Activated naive CD4-positive, alpha-beta T cell treated with anti-CD3 and anti-CD28 coated beads, Interleukin-2, amount 50 U/mL, for 24 hours (primary cell): ENCODE results near the gene TP73.

Experiments
- H3K27ac Mint-ChIP-seq: one replicate; pipeline ENCODE4 v1.8.0; 2021; ENCODE audit warnings: mild to moderate bottlenecking, mixed read lengths
- H3K27me3 Mint-ChIP-seq: one replicate; pipeline ENCODE4 v1.8.0; 2021; ENCODE audit warnings: mixed read lengths
- H3K36me3 Mint-ChIP-seq: one replicate; pipeline ENCODE4 v1.8.0; 2021; ENCODE audit warnings: mixed read lengths
- H3K4me1 Mint-ChIP-seq: one replicate; pipeline ENCODE4 v1.8.0; 2021; ENCODE audit warnings: mixed read lengths
- H3K4me3 Mint-ChIP-seq: one replicate; pipeline ENCODE4 v1.8.0; 2021; ENCODE audit warnings: mild to moderate bottlenecking, mixed read lengths
- H3K9me3 Mint-ChIP-seq: one replicate; pipeline ENCODE4 v1.8.0; 2021; ENCODE audit warnings: mixed read lengths

The TP73 gene

DNA sequence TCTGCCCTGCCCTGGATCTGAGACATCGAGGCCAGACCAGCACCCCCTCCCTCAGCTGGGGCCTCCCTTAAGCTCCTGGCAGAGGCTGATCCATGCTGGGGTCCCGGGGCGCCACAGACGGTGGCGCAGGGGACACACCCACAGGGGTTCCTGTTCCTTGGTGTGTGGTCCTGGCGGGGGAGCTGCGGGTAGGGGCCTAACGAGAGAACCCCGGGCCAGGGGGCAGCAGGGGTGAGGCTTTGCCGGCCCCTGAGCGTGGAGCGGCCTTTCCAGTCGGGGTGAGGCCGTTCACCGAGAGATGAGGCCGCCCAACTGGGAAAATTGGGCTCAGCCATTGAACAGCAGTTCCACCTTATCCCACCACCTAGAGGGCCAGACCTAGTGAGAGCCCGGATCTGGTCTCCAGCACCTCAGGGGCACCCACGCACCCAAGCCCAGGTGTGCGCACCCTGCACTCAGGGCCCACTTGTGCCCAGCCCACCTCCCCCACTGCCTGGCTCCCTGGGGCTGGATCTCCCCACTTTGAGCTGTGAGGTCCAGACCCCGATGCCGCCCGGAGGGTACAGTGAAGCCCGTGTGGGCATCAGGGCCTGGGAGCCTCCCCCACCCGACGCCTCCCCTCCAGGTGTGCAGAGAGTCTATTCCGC, 54.5 kb downstream of the TP73 start:
- Mint-ChIP-seq H3K4me3 (no peak overlapping the region), H3K4me1 (peaks cover 5% of the 10 kb centered on the region), H3K27me3 (peaks cover 3% of the 10 kb centered on the region), H3K36me3 (no peaks in the 10 kb centered on the region), H3K27ac (no peak overlapping the region), H3K9me3 (no peaks in the 10 kb centered on the region)

DNA sequence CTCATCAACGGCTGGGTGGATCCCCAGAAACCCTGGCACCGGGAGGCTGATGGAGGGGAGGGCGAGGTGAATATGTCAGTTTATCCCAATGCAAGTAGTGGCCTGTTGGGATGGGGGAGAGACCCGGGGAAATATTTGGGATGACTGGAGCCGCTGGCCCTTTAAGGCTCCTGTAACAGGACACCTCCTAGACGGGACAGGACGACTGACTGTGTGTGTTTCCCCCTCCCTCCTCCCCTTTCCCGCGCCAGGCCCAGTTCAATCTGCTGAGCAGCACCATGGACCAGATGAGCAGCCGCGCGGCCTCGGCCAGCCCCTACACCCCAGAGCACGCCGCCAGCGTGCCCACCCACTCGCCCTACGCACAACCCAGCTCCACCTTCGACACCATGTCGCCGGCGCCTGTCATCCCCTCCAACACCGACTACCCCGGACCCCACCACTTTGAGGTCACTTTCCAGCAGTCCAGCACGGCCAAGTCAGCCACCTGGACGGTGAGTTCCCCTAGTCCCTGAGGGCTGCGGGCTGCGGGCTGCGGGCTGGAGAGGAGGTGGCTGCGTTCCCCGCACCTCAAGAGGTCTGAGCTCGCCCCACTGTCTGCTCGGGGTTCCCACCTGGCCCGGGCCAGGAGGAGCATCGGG, 55.1 kb downstream of the TP73 start:
- Mint-ChIP-seq H3K27ac (no peak overlapping the region), H3K4me3 (no peak overlapping the region), H3K27me3 (peaks cover 3% of the 10 kb centered on the region), H3K9me3 (no peaks in the 10 kb centered on the region), H3K4me1 (peaks cover 5% of the 10 kb centered on the region), H3K36me3 (no peaks in the 10 kb centered on the region)

DNA sequence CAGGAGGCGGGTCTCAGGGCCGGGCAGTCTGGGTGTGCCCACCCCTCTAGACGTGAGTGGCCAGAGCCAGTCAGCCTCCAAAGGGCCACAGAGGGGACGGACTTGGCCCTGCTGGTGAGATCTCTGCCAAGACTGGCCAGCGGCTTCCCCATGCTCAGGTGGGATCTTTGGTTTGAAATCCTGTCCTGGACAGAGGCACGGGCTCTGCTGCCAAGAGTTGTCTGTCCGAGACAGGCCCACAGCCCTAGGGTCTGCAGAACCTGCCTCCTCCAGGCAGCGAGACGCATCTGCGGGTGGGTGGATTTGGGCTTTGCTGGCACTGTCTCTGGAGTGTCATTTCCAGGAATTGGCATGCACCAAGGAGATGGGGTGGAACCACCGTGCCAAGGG, 55.6 kb downstream of the TP73 start:
- no peaks in the 10 kb centered on the region for H3K9me3 Mint-ChIP-seq
- H3K4me3 Mint-ChIP-seq, result no peak overlapping the region

DNA sequence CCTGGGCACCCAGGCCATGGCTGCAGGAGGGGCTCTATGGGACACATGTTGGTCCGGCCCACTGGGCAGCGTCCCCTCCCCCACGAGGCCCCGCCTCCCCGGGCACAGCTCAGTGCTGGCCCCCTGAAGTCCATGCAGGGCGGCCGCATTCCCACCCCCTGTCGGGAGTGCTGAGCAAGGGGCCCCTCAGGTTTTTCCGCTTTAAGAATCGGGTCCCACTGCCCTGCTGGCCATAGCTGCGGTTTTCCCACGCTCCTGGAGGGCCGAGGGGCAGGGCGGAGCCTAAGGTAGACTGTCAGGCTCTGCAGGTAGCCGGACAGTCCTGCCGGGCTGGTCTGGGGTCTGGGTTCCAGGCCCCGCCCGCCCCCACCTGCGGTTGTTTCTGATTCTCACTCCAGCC, 56.5 kb downstream of the TP73 start:
- Mint-ChIP-seq H3K4me3 (no peak overlapping the region), H3K4me1 (peaks cover 5% of the 10 kb centered on the region), H3K36me3 (no peaks in the 10 kb centered on the region), H3K9me3 (no peaks in the 10 kb centered on the region), H3K27me3 (peaks cover 3% of the 10 kb centered on the region), H3K27ac (no peak overlapping the region)

More for the DNA sequence above, 55.6 kb downstream of the TP73 start:
- Mint-ChIP-seq H3K36me3 (no peaks in the 10 kb centered on the region), H3K4me1 (peaks cover 5% of the 10 kb centered on the region), H3K27me3 (peaks cover 3% of the 10 kb centered on the region), H3K27ac (no peak overlapping the region)

DNA sequence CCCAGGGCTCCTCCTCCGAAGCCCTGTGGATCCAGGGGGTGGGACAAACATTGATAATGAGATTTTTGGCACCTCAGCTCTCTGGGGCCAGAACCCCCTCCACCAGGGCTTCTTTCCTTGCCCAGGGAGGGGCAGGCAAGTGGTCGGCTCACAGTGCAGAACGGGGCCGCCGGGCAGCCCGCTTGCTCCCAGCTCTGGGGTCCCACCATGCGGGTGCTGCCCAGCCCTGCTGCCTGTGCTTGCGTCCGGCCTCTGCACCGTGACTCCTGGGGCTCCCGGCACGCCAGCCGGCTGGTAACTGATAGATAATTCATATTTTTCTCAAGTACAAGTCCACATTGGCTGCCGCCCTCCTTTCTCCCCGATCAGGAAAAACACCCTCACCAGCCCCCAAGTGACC, 57.9 kb downstream of the TP73 start:
- H3K27me3 Mint-ChIP-seq, result peaks cover 3% of the 10 kb centered on the region
- no peak overlapping the region for H3K4me3 Mint-ChIP-seq
- no peak overlapping the region for H3K27ac Mint-ChIP-seq
- H3K36me3 Mint-ChIP-seq, result no peaks in the 10 kb centered on the region
- no peaks in the 10 kb centered on the region for H3K4me1 Mint-ChIP-seq
- H3K9me3 Mint-ChIP-seq, result no peaks in the 10 kb centered on the region

DNA sequence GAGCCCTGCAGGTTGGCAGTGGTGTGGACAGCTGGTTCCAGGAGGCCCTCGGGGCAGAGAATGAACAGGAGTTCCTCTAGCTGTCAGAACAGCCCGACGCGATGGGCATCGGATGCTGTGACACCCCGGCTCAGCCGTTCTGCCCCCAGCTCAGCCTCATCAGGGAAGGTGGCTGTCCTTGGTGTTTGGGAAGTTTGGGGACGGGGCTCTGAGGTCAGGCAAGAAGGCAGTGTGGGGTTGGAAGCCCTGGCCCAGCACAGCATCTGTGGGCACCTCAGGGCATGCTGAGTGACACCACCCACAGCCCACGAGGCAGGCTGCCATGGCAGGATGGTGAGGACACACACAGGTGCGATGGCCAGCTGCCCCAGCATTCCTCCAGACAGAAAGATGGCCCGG, 59.1 kb downstream of the TP73 start:
- Mint-ChIP-seq H3K4me3 (no peak overlapping the region), H3K27ac (no peak overlapping the region), H3K27me3 (peaks cover 3% of the 10 kb centered on the region), H3K9me3 (no peaks in the 10 kb centered on the region), H3K36me3 (no peaks in the 10 kb centered on the region), H3K4me1 (no peaks in the 10 kb centered on the region)

DNA sequence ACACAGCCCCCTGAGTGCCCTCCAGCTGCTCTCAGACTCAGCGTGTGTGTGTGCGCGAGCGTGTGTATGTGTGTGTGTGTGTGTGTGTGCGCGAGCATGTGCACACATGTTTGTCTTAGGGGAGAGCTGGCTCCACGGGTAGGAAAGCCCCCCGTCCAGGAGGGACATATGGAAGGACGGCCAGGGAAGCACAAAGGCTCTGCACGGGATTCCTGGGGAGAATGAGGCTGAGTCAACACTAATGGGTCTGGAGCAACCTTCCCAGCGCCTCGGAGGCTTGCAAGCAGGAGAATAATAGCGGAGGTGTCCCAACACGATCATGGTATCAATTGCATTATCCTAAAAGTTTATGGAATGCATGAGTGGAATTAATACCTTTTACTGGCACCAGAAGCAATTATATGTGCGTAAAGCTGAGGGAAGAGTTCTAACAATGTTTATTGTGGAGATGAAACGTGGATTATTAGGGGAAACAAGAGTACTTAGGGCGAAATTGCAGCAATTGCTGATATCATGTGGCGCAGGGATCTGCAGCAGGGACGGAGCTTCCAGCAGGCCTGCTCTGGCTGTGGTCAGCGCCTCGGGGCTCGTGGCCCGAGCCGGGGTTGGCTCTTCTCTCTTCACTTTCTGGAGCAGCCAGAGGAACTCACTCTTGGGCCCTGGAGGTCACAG, 59.6 kb downstream of the TP73 start:
- no peaks in the 10 kb centered on the region for H3K36me3 Mint-ChIP-seq
- H3K27ac Mint-ChIP-seq, result no peak overlapping the region
- H3K4me3 Mint-ChIP-seq, result no peak overlapping the region
- peaks cover 3% of the 10 kb centered on the region for H3K27me3 Mint-ChIP-seq
- H3K4me1 Mint-ChIP-seq, result no peaks in the 10 kb centered on the region
- no peaks in the 10 kb centered on the region for H3K9me3 Mint-ChIP-seq

DNA sequence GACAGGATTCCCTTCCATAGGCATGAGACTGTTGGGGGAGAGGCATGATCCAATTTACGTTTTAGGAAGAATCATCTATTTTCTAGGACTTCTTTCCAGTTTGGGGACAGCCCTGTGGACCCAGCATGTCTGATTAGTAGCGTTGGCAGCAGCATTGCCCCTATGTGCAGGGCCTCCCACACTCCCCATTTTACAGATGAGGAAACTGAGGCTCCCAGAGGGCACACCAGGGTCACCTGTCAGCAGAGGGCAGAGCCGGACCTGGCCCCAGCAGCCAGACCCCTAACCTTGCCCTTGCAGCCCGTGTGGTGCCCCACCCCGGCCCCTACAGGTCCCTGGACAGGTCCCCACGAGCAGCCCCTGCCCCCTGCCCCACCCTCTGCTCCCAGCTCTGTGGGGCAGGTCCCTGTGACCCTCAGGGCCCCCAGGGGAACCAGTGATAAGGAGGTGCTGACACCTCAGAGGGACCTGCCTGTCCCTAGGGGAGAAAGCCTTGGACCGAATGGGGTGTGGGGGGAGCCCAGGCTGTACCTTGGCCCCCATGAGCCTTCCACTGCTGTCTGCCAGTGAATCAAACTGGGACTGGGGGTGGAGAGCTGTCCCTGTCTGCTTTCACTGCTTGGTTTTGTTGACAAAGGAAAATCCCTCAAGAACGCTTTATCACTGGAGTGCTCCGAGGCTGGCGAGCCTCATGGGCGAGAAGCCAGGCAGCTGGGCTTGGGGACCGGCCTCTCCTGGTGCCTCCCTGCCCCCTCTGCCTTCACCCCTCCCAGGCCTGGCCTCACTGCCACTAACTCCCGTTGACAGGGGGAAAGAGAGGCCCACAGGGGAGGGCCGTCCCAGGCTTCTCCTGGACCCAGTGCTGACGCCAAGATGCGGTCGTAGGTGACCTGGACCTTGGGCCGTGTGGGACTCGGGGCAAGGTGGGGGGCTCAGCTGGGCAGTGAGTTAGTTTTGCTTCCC, 60.5 kb downstream of the TP73 start:
- no peak overlapping the region for H3K4me3 Mint-ChIP-seq
- H3K27me3 Mint-ChIP-seq, result peaks cover 3% of the 10 kb centered on the region
- no peaks in the 10 kb centered on the region for H3K36me3 Mint-ChIP-seq
- H3K9me3 Mint-ChIP-seq, result no peaks in the 10 kb centered on the region
- no peaks in the 10 kb centered on the region for H3K4me1 Mint-ChIP-seq
- no peak overlapping the region for H3K27ac Mint-ChIP-seq

DNA sequence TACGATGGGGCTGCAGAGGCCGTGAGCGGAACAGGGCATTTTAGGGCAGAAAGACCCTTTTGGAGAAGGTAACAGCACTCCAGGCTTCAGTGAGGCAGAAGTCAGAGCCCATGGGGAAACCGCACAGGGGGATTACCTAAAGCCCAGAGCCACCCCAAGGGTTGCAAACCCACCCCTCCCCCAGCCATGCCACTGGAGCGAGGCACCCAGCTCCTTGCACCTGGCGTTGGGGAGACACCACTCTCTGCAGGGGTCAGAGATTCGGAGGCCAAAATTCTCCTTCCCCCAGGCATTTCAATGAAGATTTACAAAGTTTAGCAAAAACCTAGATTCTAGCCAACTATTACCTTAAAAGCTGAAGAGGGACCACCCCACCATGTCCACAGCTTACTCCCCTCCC, 61.5 kb downstream of the TP73 start:
- Mint-ChIP-seq H3K4me3 (no peak overlapping the region), H3K36me3 (no peaks in the 10 kb centered on the region), H3K27ac (no peak overlapping the region), H3K9me3 (no peaks in the 10 kb centered on the region), H3K27me3 (peaks cover 3% of the 10 kb centered on the region), H3K4me1 (no peaks in the 10 kb centered on the region)

DNA sequence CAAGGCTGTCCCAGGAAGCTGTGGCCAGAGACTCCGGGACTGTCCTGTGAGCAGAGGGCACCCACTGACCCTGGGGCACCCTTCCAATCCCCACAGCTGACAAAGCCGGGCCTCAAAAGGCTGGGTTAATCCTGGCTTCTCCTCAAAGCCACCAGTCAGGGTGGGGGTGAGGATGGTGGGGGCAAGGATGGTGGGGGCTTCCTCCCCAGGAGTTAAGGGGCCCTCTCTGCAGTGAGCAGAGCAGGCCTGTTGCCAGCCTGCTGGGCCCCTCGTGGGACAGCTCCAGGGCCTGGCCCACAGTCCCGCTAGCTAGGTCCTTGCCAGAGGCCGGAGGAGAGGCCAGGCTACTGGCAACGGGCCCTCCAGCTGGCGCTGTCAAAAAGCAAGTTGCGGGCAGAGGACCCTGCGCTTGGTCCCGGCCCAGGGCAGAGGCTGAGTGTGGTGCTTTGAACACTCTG, 62.0 kb downstream of the TP73 start:
- H3K36me3 Mint-ChIP-seq, result no peaks in the 10 kb centered on the region
- no peaks in the 10 kb centered on the region for H3K4me1 Mint-ChIP-seq
- no peak overlapping the region for H3K27ac Mint-ChIP-seq
- peaks cover 3% of the 10 kb centered on the region for H3K27me3 Mint-ChIP-seq
- no peak overlapping the region for H3K4me3 Mint-ChIP-seq
- no peaks in the 10 kb centered on the region for H3K9me3 Mint-ChIP-seq

DNA sequence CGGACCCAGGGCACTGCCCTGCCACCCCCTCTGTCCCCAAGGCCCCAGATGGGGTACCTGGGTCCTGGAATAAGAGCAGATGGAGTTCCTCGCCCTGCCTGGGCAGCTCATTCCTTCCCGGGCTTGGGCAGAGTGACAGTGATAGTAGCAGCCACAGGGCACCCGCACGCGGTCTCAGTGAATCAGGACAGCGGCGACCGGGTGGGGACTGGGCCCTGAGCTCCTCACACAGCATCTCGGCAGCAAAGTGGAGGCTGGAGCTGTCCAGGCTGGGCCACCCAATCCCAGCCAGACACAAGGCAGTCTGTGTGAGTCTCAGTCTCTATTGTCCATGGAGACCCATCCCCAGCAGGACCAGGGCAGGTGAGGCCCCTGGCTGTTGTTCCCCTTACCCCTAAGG, 62.5 kb downstream of the TP73 start:
- Mint-ChIP-seq H3K4me3 (no peak overlapping the region), H3K36me3 (no peaks in the 10 kb centered on the region), H3K27ac (no peak overlapping the region), H3K27me3 (peaks cover 2% of the 10 kb centered on the region), H3K4me1 (peaks cover 4% of the 10 kb centered on the region), H3K9me3 (no peaks in the 10 kb centered on the region)

DNA sequence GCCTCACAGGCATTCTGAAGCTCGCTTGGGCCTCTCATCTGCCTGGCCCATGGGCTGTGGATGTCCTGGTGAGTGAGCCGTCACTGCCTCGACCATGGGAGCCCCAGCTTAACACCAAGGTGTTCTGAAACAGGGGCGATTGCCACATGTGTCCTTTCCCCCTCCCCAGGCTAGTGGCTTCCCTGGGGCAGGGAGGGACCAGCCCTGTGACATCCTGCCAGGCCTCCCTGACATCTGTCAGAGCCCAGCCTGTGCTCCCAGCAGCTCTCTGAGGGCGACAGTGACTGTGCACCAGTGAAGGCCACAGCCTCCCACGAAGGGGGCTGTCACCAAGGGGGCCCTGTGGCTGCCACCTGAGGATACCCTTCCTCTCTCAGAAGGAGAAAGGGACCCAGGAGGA, 64.0 kb downstream of the TP73 start:
- no peaks in the 10 kb centered on the region for H3K36me3 Mint-ChIP-seq
- no peaks in the 10 kb centered on the region for H3K9me3 Mint-ChIP-seq
- H3K27me3 Mint-ChIP-seq, result no peaks in the 10 kb centered on the region
- H3K4me3 Mint-ChIP-seq, result no peak overlapping the region
- no peak overlapping the region for H3K27ac Mint-ChIP-seq
- H3K4me1 Mint-ChIP-seq, result peaks cover 8% of the 10 kb centered on the region

DNA sequence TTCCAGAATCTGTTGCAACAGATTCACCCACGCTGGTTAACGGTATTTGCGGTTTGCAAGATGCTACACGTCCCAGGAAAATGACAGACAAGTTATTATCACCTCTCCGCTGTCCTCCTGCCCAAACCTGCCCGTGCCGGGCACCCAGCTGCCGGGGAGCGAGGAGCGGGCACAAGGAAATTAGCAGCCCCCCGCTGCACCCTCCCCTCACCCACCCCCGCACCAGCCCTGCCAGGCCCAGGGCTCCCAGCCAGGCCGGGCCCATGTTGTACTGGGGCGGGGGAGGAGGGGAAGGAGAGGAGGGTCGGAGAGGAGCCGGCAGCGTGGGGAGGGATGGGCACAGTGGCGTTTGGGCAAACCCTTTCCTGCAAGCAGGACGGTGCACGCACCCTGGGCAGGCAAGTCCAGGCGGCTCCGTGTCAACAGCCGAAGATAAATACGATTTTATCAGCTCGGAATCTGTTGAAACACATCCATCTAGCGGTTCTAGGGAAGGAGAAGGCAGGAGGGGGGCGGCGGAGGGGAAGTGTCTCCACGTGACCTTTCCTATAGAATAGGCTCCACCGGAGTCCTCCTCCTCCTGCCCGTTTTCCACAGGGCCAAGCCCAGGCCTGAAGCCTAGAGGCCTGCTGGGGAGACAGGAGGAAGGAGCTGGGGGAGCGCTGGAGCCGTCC, 64.9 kb downstream of the TP73 start:
- Mint-ChIP-seq H3K4me1 (peaks cover 8% of the 10 kb centered on the region), H3K36me3 (no peaks in the 10 kb centered on the region), H3K9me3 (no peaks in the 10 kb centered on the region), H3K27ac (no peak overlapping the region), H3K27me3 (no peaks in the 10 kb centered on the region), H3K4me3 (no peak overlapping the region)

DNA sequence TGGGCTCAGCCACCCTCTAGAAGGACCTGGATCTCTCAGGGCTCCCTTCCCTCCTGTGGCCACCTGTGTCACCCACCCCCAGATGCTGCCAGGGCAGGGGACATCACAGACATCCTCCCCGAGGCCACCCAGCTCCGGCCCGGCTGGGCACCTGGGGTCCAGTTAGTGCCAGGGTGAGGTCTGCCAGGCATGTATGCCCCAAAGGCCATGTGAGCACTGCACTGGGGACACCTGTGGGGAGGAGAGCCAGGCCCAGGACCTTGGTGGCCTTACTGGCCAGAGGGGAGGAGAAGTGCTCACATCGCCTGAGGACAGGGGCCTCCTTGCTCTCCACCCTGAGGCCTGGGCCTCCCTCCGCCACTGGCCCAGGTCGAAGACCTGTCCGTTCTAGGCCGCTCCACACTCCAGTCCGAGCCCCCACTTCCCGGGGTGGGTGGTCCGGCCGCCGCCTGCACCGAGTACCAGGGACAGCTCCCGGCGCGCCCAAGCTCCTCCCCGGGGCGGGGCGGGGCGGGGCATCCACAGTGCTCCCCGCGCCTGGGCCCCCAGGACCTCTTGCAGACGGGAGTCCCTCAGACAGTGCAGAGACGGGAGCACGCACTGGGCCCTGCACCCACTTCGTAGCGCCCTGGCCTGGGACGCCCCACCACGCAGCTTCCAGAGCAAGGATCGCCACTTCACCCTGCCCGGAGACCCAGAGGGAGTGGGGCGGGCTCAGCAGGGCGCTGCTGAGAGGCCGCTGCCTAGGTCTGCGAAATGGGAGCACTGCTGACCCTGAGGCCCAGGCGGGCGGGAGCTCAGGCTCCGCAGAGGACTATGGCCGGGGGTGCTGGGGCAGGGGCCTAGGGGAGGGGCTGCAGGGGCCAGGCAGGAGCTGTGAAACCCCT, 65.6 kb downstream of the TP73 start:
- Mint-ChIP-seq H3K27me3 (no peaks in the 10 kb centered on the region), H3K4me3 (no peak overlapping the region), H3K27ac (no peak overlapping the region), H3K4me1 (peaks cover 8% of the 10 kb centered on the region), H3K36me3 (no peaks in the 10 kb centered on the region), H3K9me3 (no peaks in the 10 kb centered on the region)
